NCI-H2171 treated with DMSO at 0.1 percent for 48 hours (cell line): ENCODE results near the gene RGS9BP.
"Not testable (repeated sequence)": the region's sequence is repeated elsewhere in the genome, so short reads cannot be mapped to it uniquely, and the experiment has no call there.

Experiments used
- DNase-seq: peaks from one replicate; lab custom pipeline; 2025; lab: John Stamatoyannopoulos, UW

The RGS9BP gene

DNA sequence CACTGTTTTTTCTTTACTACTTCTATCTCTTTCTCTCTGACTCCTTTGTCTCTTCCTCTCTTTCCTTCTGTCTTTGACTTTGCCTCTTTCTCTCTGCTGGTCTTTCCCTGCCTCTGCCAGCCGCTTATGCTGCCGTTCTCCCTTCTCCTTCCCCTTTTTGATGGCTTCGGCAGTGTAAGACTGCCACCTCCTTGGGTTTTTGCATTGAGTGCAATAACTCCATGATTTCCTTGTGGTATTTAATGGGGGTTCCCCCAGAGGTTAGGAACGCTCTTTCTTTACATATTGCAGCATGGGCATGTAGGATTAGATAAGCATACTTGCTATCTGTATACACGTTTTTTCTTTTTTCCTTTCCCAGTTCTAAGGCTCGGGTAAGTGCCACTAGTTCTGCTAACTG, 19.9 kb downstream of the RGS9BP start:
- DNase-seq: not testable (repeated sequence)

DNA sequence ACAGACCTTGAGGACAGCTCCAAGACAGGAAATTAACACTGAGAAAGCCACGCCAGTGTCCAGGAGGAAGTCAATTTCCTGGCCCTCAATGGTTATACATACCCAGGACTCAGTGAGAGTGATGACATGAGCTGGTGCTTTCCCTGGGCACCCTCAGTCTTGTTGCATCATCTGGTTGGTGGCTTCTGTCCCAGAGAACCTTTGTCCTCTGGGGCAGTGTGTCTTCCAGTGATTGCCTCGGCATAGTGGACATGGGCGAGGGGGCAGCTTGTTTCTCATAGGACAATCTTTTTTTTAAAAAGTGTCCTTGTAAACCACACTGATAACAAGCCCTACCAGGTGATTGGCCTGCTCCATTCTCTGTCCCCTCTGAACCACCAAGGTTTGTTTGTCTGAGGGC, 21.1 kb downstream of the RGS9BP start:
- DNase-seq: not testable (repeated sequence)

DNA sequence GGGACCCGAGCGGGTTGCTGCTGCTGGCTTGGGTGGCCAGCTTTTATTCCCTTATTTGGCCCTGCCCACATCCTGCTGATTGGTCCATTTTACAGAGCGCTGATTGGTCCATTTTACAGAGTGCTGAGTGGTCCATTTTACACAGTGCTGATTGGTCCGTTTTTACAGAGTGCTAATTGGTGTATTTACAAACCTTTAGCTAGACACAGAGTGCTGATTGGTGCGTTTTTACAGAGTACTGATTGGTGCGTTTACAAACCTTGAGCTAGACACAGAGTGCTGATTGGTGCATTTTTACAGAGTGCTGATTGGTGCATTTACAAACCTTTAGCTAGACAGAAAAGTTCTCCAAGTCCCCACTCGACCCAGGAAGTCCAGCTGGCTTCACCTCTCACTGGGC, 24.5 kb downstream of the RGS9BP start:
- DNase-seq: not testable (repeated sequence)

DNA sequence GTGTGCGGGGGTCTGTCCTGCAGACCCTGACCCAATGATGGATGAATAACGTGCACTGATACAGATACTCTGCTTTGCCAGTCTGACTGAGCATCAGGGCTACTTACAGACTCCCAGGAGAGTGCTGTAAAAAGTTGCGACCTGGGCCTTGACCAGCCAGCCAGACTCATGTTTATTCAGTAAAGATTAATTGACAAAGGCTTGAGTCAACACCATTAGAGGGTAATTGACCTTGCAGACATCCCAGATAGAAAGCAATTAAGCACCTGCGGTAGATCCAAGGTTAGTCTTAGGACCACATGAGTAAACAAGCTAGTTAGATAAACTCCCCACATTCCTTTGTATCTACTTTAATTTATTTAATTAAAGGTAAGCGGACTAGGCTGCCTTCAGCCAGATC, 26.4 kb downstream of the RGS9BP start:
- no peak for DNase-seq

DNA sequence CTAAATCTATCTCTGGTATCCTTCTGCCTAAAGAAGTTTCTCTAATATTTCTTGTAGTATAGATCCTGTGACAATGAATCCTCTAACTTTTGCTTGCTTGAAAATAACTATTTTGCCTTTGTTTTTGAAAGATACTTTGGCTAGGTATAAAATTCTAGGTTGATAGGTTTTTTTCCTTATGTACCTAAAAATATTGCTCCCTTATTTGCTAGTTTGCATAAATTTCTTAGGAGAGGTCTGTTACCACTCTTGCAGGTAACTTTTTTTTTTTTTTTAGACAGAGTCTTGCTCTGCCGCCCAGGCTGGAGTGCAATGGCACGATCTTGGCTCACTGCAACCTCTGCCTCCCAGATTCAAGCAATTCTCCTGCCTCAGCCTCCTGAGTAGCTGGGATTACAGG, 28.4 kb downstream of the RGS9BP start:
- not testable (repeated sequence) for DNase-seq

DNA sequence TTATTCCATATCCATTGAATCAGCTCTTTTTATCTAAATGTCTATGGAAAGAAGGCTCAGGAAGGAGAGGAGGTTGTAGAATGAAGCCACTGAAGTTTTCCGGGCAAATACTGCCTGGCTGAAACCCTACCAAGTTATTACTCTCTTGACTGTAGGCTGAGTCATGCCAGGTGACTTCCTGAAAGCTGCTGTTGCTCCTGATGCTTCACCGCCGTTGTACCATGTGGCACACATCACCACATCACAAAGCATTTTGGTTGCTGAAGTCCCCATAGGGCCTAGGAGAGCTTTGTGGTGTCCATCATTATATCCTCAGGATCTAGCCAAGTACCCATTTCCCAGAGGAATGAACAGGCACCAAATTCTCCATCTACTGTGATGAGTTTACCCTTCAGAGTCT, 32.8 kb downstream of the RGS9BP start:
- no peak for DNase-seq

DNA sequence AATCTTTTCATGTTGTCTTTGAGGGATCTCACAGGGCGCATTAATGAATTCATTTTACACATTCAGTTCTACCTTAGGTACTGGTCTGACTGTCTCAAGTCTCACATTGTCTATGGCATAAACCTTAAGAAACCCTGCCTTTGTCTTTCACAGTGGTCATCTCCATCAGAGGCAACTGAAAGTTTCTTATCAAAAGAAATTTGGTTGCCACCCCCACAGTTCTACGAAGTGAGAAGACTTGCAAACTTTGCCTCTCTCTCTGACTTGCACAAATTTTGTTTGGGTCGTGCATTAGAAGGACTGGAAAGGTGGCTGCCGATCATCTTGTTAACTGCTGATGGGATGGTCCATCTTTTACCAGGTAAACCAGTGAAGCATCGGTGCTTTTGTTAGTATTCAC, 33.4 kb downstream of the RGS9BP start:
- DNase-seq: no peak

DNA sequence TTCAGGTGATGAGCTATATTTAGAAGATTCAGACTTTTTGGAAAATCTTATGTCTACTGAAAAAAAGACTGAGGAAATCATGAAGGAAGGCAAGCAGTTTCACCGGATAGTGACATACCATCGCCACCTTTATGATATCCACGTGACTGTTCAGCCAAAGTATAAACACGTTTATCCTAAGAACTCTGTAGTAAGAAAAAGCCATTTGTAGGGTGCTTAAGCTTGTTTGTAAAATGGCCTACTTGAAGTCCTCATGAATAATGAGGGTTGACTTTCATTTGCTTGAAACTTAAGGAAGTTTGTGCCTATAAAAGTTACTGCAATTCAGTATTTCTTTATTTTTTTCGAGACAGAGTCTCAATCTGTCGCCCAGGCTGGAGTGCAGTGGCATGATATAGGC, 36.1 kb downstream of the RGS9BP start:
- peak; percentile 1 for DNase-seq

DNA sequence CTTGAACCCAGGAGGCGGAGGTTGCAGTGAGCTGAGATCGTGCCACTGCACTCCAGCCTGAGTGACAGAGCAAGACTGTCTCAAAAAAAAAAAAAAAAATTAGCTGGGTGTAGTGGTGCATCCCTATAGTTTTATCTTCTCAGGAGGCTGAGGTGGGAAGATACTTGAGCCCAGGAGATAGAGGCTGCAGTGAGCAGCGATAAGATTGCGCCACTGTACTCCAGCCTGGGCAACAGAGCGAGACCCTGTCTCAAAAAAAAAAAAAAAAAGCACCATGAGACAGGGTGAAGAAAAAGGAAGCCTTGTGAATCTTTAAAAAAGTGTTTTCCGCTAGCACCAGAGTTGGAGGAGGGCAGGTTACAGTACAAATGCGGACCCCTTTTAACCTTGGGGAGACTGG, 40.6 kb downstream of the RGS9BP start:
- DNase-seq: not testable (repeated sequence)

DNA sequence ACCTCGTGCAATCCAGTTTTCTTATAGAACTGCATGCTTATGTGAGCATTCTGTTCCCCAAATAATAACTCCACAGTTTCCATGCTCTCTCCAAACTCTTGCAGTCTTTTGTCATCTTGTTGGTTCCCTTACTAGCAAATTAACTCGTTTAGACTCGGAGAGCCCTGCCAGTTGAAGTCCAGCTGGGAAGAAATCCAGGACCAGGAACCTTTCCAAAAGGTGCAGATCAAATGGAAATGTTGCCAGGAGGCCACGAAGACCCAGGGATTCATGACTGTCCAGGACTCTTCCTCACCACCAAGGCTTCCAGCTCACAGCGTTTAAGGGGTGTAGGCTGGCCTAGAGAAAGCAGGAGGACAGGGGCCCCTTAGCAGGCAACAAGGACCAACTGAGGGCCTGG, 41.8 kb downstream of the RGS9BP start:
- DNase-seq: no peak

DNA sequence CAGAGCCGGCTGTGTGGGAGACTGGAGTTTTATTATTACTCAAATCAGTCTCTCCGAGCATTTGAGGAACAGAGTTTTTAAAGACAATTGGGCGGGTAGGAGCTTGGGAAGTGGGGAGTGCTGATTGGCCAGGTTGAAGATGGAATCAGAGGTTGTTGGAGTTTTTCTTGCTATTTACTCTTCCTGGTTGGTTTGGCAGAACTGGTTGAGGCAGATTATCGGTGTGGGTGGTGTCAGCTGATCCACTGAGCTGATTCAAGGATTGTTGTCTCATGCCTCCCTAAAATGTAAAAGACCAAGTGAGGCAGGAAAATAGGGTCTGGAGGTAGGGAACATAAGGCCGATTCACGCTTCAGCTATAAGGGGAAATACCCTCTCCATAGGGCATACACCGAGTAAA, 42.6 kb downstream of the RGS9BP start:
- DNase-seq: no peak

DNA sequence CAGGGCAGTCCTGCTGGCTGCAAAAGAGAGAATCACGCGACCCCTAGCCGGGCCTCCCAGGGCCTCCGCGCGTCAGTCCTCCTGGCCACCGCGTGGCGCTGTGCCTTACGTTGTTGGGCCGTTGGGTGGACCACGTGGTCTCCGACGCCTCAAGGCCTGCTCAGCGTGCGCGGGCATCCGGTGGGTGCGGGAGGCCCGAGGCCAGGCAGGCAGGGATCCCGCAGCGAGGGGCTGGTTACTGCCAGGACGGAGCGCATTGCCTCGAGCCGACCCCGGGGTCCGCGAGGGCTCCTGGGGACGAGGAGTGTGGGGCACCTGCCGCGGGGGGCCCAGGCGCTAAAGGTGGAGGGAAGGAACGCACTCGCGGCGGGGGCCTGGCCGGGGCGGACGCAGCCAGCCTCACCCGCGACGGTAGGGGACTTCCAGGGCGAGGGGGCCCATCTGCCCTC, 44.0 kb downstream of the RGS9BP start, which contains the start of gene TDRD12:
TDRD12 (plus strand) TSS at position 157 of the 449 bp plus-strand sequence. CDS start 306 bp downstream, outside the sequence.
- no peak for DNase-seq

DNA sequence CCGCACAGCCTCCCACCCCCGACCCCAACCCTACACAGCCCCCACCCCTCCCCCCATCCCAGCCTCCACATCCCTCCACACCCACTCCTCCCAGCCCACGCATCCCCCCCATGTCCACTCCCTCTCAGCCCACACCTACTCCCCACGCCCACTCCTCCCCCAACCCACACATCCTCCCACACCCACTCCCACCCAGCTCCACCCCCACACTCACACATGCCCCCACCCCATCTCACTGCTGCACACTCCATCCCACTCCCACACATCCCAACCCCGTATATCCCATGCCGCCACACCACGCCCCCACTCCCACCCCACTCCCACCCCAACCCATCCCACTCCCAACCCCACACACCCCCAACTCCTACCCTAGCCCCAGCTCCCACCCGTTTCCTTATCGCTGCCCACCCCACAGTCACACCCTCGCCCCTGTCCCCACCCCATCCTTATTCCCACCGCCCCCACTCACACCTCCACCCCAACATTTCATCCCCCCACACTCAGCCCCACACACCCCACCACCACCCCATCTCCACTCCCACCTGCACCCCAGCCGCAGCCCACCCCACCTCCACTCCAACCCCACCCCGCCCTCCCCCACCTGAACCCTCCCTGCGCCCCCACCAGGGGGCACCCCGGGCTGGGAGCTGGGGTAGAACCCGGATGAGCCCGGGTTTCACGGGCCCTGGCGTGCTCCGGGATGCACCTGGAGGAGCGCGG, 44.7 kb downstream of the RGS9BP start:
- DNase-seq: no peak

DNA sequence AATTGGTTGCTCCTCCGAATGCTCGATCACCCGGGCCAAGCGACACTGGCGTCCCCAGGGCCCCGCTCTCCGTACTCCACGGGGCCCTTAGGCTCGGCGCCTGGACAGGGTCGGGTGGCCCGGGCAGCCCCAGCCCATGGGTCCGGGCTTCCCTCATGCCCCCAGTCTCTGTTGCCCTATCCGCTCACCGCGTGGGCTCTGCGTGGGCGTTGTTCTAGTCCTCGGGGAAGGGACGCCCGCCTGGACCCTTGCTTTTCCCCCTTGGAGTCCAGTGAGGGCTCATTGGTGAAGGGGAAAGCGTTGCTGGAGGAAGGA, 45.2 kb downstream of the RGS9BP start:
- no peak for DNase-seq
